Stimulated activated CD8-positive, alpha-beta memory T cell treated with anti-CD3 and anti-CD28 coated beads, Interleukin-4, amount 100 ng/mL, for 4 hours (primary cell): Measurements from ENCODE around the gene GCK.

Experiments used
- DNase-seq, 2 donors: peaks; one replicate each; pipeline ENCODE4 v3.0.0-alpha.2; 2020; ENCODE audit warnings: low read depth in 2 of 2, low spot score in 1 of 2

The GCK gene

DNA sequence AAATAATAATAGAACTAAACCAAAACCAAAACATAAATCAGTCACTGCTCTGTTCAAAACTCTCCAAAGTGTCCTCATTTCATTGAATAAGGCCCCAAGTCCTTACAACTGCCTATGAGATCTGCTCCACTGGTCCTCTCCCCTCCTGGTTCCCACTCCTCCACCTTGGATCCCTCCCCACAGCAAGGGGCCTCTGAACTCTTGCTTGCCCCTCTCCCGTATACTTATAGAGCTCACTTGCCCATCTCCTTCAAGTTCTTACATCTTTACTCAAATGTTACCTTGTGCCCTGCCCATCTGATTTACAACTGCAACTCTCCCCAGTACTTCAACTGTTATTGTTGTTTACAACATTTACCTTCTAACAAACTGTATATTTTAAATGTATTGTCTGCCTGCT is 66.7 kb downstream of the GCK start:
- no peak for DNase-seq

DNA sequence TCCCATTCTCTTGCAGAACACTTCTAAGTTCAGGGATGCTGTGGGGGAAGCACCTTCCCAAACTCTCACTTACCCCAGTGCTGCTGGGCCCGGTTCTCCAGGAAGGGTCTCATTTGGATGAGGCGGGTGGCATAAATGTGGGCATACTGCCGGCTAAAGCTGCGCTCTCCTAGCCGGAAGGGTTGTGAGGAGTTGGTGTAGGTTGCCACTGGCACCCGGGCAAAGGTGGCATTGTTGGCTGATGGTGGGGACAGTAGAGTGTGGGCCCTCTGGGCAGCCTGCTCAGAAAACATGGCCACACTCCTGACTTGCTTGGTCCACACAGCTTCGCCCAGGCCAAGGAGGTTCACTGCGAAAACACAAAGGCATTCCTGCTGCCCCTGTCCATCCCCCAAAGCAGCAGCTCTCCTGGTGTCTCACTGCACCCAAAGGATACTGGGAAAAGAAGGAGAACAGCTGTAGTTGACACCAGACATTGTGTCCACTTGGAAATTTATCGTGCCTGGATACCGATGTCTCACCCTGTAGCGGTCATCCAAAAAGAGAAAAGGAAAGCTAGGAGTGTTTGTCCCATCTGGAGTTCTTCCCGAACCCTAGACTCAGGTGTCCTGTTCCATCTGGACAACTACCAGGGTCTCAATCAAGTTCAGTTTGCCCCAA is 67.3 kb downstream of the GCK start:
- DNase-seq = no peak

DNA sequence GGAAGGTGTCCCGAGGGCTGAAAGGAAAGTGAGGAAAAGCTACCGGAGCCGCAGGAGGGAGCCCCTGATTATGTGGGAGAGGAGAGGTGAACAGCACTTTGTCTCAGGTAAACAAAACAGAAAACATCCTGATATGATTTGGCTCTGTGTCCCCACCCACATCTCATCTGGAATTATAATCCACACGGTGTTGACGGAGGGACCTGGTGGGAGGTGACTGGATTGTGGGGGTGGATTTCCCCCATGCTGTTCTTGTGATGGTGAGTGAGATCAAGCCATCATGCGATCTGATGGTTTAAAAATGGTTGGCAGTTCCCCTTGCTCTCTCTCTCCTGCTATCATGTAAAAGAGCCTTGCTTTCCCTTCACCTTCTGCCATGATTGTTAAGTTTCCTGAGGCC is 68.8 kb downstream of the GCK start:
- no peak for DNase-seq

DNA sequence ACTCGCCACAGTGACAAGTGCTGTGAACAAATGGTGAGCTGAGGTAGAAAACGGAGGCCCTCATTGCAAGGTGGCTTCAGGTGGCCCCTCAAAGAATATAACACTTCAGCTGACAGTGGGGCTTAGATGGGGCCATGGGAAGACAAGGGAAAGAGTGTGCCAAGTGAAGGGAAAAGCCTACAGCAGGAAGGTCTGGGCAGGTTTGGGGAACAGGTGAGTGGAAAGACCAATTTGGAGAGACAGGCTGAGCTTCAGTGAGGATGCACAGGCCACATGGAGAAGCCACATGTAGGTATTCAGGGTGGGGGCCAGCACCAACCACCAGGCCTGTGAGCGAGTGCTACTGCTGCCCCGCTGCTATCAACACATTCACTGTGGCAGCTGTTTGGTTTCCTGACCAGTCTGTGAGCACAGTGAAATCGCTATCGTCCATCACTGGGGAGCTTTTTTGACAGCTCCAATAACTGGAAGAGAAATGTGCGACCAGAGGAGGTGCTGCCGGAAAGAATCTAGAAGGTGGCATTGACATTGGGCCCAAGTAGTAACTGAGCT is 69.3 kb downstream of the GCK start:
- no peak for DNase-seq

DNA sequence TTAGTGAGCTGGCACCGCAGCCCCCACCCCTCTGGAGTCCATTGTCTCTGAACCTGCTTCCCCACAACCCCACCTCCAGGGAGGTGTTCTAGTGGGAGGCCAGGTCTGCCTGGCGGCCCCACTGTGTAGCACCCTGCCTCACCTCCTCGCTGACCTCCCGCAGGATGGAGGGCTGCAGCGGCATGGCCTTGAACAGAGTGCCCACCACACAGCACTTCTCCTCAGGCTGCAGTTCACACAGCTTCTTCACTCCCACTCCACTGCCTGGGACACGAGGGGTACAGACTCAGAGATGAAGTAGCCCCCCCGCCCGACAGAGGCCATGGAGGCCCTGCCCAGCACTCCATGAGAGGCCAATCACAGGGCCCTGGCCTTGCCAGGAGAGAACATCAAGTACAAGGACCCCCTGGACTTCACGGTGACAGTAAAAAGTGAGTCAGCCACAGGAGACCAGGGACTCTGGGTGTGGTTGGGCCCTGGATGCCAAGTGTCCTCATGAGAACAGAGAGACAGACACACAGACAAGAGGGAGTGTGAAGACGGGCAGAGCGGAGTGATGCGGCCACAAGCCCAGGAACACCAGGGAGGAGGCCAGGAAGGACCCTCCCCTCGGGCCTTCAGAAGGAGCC is 71.3 kb downstream of the GCK start:
- no peak for DNase-seq

DNA sequence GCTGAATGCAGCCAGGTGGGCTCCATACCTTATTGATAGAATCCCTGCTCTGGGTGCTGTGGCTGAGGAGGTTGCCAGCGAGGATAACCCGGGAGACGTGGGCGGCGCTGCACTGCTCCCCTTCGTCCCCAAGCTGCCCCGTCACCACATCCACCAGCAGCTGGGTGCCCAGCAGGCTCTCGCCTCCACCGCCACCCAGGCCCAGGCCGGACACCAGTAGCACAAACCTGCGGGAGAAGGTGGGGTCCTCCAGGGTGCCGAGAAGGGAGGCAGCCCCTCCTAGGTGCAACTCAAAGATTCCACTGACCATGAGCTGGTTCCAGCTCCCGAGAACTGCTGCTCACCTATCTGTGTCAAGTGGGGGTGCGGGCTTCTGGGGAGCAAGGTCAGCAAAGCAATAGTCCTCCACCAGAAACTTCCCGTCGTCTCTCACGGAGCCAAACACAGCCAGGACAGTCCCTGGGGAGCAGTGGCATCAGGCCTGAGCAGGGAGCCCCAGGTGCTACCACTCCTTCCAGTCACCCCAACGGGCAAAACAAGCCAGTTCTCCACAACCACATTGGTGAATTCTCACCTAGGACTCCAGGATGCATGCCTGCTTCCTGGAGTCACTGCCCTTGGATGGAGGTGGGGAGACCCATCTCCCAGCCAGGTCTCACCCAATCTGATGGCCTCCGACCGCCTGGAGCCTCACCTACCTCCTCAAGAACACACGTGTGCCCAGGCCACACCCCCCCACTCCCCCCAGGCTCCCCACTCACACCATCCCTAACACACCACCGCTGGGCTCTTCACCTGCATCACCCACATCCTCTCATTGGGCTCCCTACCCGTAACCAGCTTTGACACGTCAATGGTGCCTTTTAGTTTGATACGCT is 72.2 kb downstream of the GCK start:
- DNase-seq = no peak

DNA sequence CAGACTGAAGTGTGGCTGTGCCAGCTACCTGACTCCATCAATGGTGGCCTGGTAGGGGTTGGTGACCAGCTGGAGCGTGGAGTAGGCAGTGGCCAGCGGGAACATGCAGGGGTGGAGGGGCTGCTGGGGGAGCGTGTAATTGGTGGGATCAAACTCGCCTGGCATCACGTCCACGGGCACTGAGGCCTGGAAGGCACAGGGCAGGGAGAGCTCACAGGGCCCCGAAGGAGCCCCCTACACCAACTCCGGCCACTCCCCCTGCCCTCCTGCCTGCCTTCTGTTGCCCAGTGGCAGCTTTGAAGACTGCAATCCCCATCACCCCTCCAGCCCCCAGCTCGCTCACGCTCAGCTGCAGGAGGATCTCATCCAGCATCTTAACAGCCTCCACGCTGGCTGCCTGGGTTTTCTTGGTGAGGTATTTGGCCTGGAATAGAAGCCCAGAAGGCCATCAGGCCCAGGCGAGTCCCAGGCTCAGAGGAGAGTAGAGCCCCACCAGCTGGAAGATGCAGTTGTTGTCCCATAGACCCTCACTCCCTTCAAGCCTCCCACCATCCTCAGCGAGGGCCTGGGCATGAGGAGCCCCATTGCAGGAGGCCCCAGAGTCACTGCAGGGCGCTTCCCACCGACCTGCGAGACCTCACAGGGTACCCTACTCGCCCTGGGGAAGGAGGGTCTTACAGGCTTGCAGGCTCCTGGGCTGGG is 73.0 kb downstream of the GCK start:
- DNase-seq = no peak

DNA sequence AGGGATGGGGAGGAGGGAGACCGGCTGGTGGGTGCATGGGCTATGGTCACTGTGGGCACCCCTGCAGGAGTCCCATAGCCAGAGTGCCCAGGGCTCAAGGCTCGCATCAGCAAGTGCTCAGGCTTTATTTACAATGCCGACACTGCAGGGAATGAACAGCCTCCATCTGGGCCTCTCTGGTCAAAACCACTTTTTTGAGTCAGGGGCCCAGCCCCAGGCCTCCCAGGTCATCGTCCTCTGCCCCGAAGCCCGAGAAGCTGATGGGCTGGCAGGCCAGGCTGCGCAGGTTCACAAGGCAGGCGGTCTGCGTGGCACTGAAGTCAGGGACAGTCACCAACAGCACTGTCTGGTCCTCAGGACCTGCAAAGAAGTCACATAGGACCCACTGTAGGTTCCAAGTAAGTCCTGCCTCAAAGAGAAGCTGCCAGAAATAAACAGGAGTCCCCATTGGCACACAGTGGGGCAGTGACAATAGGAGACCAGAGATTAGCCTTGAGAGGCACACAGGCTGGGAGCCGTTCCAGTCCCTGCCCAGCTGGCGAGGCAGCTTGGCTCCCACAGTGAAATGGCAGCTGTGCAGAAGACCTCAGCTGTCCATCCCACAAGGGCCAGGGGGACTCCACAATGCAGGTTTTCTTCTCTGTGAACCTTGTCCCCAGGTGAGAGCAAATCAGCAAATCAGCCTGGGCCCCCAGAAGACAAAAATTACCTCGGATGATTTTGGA is 74.5 kb downstream of the GCK start:
- DNase-seq = no peak

DNA sequence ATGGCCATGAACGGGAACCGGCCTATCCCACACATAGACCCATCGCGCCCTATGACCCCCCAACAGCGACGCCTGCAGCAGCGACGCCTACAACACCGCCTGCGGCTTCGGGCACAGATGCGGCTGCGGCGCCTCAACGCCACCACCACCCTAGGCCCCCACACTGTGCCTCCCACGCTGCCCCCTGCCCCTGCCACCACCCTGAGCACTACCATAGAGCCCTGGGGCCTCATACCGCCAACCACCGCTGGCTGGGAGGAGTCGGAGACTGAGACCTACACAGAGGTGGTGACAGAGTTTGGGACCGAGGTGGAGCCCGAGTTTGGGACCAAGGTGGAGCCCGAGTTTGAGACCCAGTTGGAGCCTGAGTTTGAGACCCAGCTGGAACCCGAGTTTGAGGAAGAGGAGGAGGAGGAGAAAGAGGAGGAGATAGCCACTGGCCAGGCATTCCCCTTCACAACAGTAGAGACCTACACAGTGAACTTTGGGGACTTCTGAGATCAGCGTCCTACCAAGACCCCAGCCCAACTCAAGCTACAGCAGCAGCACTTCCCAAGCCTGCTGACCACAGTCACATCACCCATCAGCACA is 75.4 kb downstream of the GCK start:
- DNase-seq = no peak

DNA sequence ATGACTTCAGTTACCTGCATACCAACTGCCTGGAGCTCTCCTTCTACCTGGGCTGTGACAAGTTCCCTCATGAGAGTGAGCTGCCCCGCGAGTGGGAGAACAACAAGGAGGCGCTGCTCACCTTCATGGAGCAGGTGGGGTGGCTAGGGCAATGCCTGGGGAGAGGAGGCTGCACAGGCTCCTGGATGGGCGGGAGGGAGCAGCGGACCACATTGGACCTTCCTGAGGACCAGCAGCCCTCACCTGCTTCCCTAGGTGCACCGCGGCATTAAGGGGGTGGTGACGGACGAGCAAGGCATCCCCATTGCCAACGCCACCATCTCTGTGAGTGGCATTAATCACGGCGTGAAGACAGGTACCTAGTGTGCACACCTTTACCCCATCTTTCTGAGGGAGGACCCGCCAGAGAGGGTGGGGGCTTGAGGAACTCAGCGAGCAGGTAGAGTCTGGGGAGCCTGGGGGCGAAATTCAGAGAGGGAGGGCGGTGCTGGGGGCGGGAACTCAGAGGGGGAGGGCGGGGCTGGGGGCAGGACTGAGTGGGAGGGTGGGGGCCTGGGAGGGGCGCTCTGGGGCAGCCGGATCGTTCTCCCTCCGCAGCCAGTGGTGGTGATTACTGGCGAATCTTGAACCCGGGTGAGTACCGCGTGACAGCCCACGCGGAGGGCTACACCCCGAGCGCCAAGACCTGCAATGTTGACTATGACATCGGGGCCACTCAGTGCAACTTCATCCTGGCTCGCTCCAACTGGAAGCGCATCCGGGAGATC is 76.1 kb downstream of the GCK start:
- DNase-seq = no peak

DNA sequence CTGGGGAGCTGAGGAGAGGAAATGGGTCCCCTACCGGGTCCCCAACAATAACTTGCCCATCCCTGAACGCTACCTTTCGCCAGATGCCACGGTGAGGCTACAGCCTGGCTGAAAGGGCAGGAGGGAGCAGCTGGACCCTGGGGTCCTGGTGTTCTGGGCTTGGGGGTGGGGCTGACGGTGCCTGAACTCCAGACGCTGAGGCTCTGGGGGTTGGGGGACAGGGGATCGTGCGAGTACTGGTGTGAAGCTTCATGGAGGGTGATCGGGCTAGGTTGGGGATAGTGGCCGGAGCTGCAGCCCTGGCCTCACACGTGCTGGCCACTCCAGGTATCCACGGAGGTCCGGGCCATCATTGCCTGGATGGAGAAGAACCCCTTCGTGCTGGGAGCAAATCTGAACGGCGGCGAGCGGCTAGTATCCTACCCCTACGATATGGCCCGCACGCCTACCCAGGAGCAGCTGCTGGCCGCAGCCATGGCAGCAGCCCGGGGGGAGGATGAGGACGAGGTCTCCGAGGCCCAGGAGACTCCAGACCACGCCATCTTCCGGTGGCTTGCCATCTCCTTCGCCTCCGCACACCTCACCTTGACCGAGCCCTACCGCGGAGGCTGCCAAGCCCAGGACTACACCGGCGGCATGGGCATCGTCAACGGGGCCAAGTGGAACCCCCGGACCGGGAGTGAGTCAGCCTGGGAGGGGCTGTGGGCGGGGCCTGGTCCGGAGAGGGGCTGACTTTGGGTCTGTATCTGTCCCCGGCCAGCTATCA is 76.8 kb downstream of the GCK start:
- no peak for DNase-seq

DNA sequence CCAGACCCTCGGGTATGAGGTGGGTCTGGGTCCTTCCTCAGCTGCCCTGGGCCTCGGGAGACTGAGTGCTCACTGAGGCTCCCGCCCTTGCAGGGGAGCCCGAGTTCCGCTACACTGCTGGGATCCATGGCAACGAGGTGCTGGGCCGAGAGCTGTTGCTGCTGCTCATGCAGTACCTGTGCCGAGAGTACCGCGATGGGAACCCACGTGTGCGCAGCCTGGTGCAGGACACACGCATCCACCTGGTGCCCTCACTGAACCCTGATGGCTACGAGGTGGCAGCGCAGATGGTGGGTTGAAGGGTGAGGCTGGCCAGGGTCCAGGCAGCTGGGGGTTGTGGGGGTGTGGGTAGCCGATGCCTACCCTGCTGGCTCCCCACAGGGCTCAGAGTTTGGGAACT is 77.5 kb downstream of the GCK start:
- DNase-seq = no peak

DNA sequence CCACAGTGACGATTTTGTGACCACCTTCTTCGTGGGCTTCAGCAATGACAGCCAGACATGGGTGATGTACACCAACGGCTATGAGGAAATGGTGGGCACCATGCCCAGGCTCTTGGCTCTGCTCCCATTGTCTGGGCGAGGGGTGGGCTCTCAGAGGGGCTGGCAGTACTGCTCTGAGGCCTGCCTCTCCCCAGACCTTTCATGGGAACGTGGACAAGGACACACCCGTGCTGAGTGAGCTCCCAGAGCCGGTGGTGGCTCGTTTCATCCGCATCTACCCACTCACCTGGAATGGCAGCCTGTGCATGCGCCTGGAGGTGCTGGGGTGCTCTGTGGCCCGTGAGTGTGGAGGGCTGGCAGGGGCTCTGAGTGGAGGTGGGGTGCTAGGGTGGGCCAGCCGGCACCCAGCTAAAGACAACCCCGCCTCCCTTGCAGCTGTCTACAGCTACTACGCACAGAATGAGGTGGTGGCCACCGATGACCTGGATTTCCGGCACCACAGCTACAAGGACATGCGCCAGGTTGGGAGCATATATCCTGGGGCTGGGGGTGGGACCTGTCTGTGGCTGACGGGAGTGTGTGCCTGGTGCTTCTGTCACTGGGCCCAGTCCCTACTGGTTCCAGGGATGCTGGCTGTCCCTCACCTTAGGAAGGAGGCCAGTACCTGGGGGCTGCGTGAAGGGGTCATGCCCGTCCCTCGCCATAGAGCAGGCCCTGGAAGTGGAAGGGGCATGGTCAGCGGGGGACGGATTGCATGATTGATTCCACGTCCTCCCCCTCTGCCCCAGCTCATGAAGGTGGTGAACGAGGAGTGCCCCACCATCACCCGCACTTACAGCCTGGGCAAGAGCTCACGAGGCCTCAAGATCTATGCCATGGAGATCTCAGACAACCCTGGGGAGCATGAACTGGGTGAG is 78.3 kb downstream of the GCK start:
- DNase-seq = no peak

DNA sequence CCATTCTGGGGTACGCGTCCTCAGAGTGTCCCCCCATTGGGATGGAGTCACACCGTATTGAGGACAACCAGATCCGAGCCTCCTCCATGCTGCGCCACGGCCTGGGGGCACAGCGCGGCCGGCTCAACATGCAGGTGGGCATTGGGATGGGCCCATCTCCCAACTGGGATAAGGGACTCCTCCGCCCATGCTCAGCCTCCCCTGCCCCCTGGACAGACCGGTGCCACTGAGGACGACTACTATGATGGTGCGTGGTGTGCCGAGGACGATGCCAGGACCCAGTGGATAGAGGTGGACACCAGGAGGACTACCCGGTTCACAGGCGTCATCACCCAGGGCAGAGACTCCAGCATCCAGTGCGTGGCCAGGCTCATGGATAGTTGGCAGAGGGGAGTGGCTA is 79.2 kb downstream of the GCK start:
- no peak for DNase-seq

DNA sequence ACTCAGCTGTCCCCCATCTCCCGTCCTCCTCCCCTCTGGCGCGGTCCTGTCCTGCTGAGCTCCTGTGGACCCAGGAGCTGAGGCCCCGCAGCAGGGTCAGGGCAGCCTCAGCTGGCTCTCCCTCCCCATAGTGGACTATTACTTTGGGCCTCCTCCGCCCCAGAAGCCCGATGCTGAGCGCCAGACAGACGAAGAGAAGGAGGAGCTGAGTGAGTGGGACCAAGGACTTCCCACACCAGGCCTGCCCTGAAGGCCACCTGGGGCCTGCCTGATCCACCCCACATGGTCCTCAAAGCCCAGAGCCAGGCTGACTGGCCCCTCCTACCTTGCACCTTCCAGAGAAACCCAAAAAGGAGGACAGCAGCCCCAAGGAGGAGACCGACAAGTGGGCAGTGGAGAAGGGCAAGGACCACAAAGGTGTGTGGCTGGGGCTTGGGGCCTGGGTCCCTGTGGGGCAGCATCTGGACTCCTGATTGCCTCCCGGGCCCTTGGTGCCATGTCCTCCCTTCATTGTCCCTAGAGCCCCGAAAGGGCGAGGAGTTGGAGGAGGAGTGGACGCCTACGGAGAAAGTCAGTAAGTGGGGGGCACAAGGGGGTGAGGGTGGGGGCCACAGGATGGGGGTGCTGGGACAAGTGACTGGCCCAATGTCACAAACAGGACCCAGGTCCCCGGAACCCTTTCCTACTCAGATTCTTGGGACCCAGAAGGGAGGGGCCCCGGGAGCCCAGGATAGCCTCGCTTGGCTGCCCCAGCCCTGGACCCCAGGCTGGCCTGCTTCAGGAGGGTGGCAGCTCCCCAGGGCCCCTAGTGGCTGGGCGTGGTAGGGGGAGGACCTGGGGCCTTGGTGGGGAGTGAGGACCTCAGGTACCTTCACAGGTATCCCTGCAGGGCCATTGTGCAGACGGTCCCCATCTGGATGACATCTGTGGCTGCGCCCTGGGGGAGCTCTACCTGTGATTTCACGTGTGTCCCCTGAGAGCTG is 80.2 kb downstream of the GCK start:
- DNase-seq = no peak

DNA sequence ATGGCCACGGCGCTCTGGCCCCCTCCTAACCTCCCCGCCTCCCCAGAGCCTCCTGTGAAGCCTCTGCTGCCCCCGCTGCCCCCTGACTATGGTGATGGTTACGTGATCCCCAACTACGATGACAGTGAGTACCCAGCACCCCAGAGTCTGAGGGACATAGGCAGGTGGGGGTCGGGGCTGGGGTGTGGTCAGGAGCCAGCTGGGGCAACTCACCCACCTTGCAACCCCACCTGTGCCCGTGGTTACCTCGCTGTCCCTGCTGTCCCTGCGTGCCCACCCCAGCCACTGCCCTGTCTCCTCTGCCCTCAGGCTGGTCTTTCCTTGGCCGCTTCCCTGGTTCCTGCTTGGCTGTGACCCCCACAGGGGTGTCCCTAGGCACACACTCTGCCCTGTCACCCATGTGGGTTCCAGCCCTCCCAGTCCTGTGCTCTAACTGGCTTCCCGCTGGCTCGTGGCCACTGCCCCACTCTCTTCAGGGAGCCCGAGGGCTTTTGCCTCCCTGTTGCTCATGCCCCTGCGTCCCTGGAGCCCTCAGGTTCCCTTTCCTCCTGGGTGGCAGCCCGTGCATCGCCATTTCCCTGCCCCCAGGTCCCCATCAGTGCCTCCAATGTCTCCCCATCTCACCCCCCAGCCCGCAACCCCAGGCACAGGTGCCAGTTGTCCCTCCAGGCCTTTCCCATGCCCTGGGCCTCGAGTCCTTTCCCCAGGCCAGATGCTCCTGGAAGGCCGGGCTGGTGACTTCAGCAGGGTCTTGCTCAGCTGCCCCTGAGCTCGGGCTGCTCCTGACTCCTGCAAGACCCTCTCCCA is 81.1 kb downstream of the GCK start:
- no peak for DNase-seq
